Aorta (tissue), 5 donors: ENCODE results near the gene NCOA5. TPM values are rescaled to one million over a fixed set of nuclear protein-coding genes. Genes with fewer than 3 reads are reported as not detected.

ENCODE experiments used
- ATAC-seq: fragments of 200-7000 bp; cut with Tn5 transposase; one replicate; pipeline ENCODE4 v1.9.1; 2022; ENCODE audit warnings: moderate library complexity; ENCODE audit not compliant: low FRiP score
- DNase-seq, 2 donors: peaks; one replicate each; pipeline ENCODE4 v3.0.0-alpha.2; 2020
- H3K27ac ChIP-seq, 2 donors: one replicate each; pipeline ENCODE4 v1.5.1; 2013; ENCODE audit warnings: low read length in 2 of 2, mild to moderate bottlenecking in 2 of 2, moderate library complexity in 2 of 2, control low read depth in 1 of 2, inconsistent platforms in 1 of 2, low read depth in 1 of 2
- H3K27me3 ChIP-seq, 2 donors: one replicate each; pipeline ENCODE4 v1.6.1; 2013; ENCODE audit warnings: control low read depth in 1 of 2, low read length in 1 of 2, mild to moderate bottlenecking in 1 of 2, moderate library complexity in 1 of 2; ENCODE audit not compliant: insufficient read depth in 2 of 2, control insufficient read depth in 1 of 2
- H3K36me3 ChIP-seq, 2 donors: one replicate each; pipeline ENCODE4 v1.6.1; 2013; ENCODE audit warnings: control low read depth in 1 of 2, low read length in 1 of 2, mild to moderate bottlenecking in 1 of 2; ENCODE audit not compliant: insufficient read depth in 2 of 2, control insufficient read depth in 1 of 2
- H3K4me1 ChIP-seq, 2 donors: one replicate each; pipeline ENCODE4 v1.6.1; 2013; ENCODE audit warnings: low read length in 2 of 2, control low read depth in 1 of 2, mild to moderate bottlenecking in 1 of 2, moderate library complexity in 1 of 2; ENCODE audit not compliant: insufficient read depth in 2 of 2, control insufficient read depth in 1 of 2
- H3K4me3 ChIP-seq, 2 donors: one replicate each; pipeline ENCODE4 v1.5.1; 2013; ENCODE audit warnings: low read length in 2 of 2, control low read depth in 1 of 2, mild to moderate bottlenecking in 1 of 2
- H3K9me3 ChIP-seq: one replicate; pipeline ENCODE4 v1.6.1; 2013; ENCODE audit warnings: mild to moderate bottlenecking, low read length; ENCODE audit not compliant: control insufficient read depth
- WGBS, 2 donors: extraction: QIAGEN DNeasy Blood & Tissue Kit; methylation state at CpG; one replicate each; pipeline ENCODE4 v1.1.7; 2013; 5-methylcytosine and 5-hydroxymethylcytosine counted together
- intact Hi-C, 2 donors: fragments of 100-400 bp; cut with DNase I; formaldehyde crosslinking; loops; one replicate each; pipeline versions ENCODE4 v1.14.2 to v1.15.0; 2022
- polyA plus RNA-seq, 2 donors: library from polyadenylated mRNA; stranded (reverse); fragments of 200-250 nt; gene quantifications; one replicate each; pipeline ENCODE4 v1.2.3, GENCODE V29; 2013
- total RNA-seq, 2 donors: library from RNA; stranded (reverse); fragmentation: NEBNext Ultra II Directional; extraction: Animal tissue kit (Norgen Biotek cat#: 25700); gene quantifications; one replicate each; pipeline ENCODE4 v1.2.1, GENCODE V29; 2021
- donor health status: healthy with polysubstance abuse.
- donor health status: Bipolar disorder and iron deficiency.
- donor health status: DM: no; HTN: no; CAD: no.
- donor health status: DM: no; HTN: no; CAD: no.
- donor health status: DM: yes; HTN: yes; CAD: no.

The NCOA5 gene
- total and polyA plus RNA-seq, 4 donors: 8.5 to 23.7 (median 14.5) TPM

DNA sequence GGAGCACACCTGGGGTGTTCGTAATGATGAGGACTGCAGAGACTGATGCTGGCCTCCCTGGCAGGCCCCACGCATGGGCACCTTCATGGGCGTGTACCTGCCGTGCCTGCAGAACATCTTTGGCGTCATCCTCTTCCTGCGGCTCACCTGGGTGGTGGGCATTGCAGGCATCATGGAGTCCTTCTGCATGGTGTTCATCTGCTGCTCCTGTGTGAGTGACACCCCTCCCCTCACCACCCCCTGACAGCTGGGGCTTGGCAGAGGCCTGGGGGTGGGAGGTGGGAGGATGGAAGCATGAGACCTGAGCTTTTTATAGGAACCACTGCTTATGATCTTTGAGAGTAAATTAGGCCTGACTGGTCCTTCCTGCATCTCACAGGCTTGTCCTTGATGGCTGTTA lies 54.0 kb downstream of the NCOA5 start:
- intact Hi-C loops: no loop called here
- peaks cover 2% of the 10 kb centered on the region for H3K9me3 ChIP-seq
- WGBS, 2 donors: 69 to 77% methylated on average over 6 of the region's 6 CpGs
- no peaks in the 10 kb centered on the region for H3K36me3 ChIP-seq
- no peak overlapping the region for H3K27ac ChIP-seq
- no peaks in the 10 kb centered on the region for H3K4me1 ChIP-seq
- H3K27me3 ChIP-seq: no peaks in the 10 kb centered on the region
- ATAC-seq (no peak), DNase-seq (no peak)
- no peak overlapping the region for H3K4me3 ChIP-seq

DNA sequence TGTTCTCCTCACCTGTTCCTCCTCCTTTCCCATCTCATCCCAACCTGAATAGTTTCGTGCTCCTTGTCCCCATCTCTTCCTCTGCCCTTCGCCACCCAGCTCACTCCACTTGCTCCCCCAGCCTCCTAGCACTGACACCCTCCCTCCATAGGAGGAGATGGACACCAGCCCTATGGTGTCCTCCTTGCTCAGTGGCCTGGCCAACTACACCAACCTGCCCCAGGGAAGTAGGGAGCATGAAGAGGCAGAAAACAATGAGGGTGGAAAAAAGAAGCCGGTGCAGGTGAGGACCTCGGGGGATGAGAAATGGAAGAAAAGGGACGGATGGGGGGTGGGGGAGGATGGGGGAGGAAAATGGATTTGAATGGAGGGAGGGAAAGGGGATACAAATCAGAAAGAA lies 54.5 kb downstream of the NCOA5 start:
- intact Hi-C loops: no loop called here
- 55 to 62% methylated on average over 5 of the region's 5 CpGs for WGBS, 2 donors
- no peaks in the 10 kb centered on the region for H3K4me1 ChIP-seq

DNA sequence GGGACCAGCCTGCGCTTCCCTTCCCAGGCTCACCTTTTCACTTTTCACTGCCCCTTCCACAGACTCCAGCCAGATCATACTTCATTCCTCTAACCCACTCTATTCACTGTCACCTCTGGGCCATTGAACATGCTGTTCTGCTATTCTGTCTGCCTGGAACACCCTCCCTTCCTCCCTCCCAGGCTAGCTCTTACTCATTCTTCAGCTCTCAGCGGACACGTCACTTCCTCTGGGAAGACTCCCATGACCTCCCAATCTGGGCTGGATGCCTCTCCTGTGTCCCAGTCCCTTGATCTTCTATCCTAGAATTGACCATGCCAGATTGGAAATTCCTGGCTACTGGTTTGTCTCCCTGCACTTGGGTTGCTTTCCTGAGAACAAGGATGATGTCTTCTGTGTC lies 55.7 kb downstream of the NCOA5 start:
- intact Hi-C loops: no loop called here
- Histone ChIP-seq H3K27me3 (no peaks in the 10 kb centered on the region), H3K9me3 (no peaks in the 10 kb centered on the region), H3K27ac (no peak overlapping the region), H3K4me1 (no peaks in the 10 kb centered on the region), H3K4me3 (no peak overlapping the region), H3K36me3 (no peaks in the 10 kb centered on the region)
- DNase-seq (no peak), ATAC-seq (no peak)
- WGBS, 2 donors: 63 to 73% methylated on average over 3 of the region's 3 CpGs

More for the DNA sequence above, 54.5 kb downstream of the NCOA5 start:
- Histone ChIP-seq H3K27me3 (no peaks in the 10 kb centered on the region), H3K36me3 (no peaks in the 10 kb centered on the region), H3K9me3 (peaks cover 1% of the 10 kb centered on the region), H3K27ac (no peak overlapping the region), H3K4me3 (no peak overlapping the region)
- DNase-seq: no peak
- ATAC-seq: no peak

GRCh38 chr20:46031701-46032254 lies 58.0 kb downstream of the NCOA5 start:
- 1% methylated on average over 50 to 55 of the region's 55 CpGs for WGBS, 2 donors
- Histone ChIP-seq H3K36me3 (no peaks in the 10 kb centered on the region), H3K27me3 (no peaks in the 10 kb centered on the region), H3K9me3 (no peaks in the 10 kb centered on the region), H3K27ac (no peak overlapping the region), H3K4me3 (no peak overlapping the region), H3K4me1 (no peaks in the 10 kb centered on the region)
- intact Hi-C loops: no loop called here
- ATAC-seq (no peak), DNase-seq (no peak)

- no peak overlapping the region for H3K27ac ChIP-seq
- H3K27me3 ChIP-seq: no peaks in the 10 kb centered on the region
- DNase-seq: no peak
- no peaks in the 10 kb centered on the region for H3K9me3 ChIP-seq
- WGBS, 2 donors: 14 to 17% methylated on average over 11 of the region's 11 CpGs
- no peak overlapping the region for H3K4me3 ChIP-seq
- H3K36me3 ChIP-seq: no peaks in the 10 kb centered on the region
- ATAC-seq: no peak
- no peaks in the 10 kb centered on the region for H3K4me1 ChIP-seq
- intact Hi-C loops: no loop called here
These were observed 58.7 kb downstream of the NCOA5 start for GRCh38 chr20:46031014-46031569.

- WGBS, 2 donors: 4 to 9% methylated on average over 45 to 49 of the region's 49 CpGs
- ATAC-seq (no peak), DNase-seq (no peak)
- intact Hi-C loops: no loop called here
- Histone ChIP-seq H3K36me3 (no peaks in the 10 kb centered on the region), H3K4me3 (no peak overlapping the region), H3K27me3 (no peaks in the 10 kb centered on the region), H3K4me1 (no peaks in the 10 kb centered on the region), H3K9me3 (no peaks in the 10 kb centered on the region), H3K27ac (no peak overlapping the region)
These were observed 59.3 kb downstream of the NCOA5 start for GRCh38 chr20:46030284-46031013.

GRCh38 chr20:46028772-46029371 lies 60.9 kb downstream of the NCOA5 start, which contains the start of gene SLC12A5:
TSS of gene SLC12A5 (plus strand) at chr20:46029215. CDS start at chr20:46029345, 130 bp downstream.
- 13 to 17% methylated on average over 44 to 56 of the region's 56 CpGs for WGBS, 2 donors
- intact Hi-C loops: loop anchor here in 1 of 2 donors (10.0 kb wide), 1 partner anchor 146 kb away; no protein-coding TSS in a partner anchor

GRCh38 chr20:46028110-46028509 lies 61.7 kb downstream of the NCOA5 start:
- no peak overlapping the region for H3K4me3 ChIP-seq
- intact Hi-C loops: loop anchor here in 1 of 2 donors (10.0 kb wide), 1 partner anchor 147 kb away; no protein-coding TSS in a partner anchor
- no peaks in the 10 kb centered on the region for H3K9me3 ChIP-seq
- no peak for DNase-seq
- H3K27me3 ChIP-seq: peaks cover 0 to 1% of the 10 kb centered on the region in 2 donors
- whole genome bisulfite sequencing, 2 donors: 48 to 72% methylated on average over 7 of the region's 7 CpGs
- no peaks in the 10 kb centered on the region for H3K36me3 ChIP-seq
- no peak overlapping the region for H3K27ac ChIP-seq
- no peaks in the 10 kb centered on the region for H3K4me1 ChIP-seq
- ATAC-seq: no peak

More at GRCh38 chr20:46028772-46029371, 60.9 kb downstream of the NCOA5 start, which contains the start of gene SLC12A5:
- ATAC-seq (no peak), DNase-seq (no peak)
- H3K4me1 ChIP-seq: no peaks in the 10 kb centered on the region
- no peak within 1 kb of the TSS for H3K27ac ChIP-seq
- H3K27me3 ChIP-seq: peaks cover 0 to 1% of the 10 kb centered on the region in 2 donors
- H3K9me3 ChIP-seq: no peaks in the 10 kb centered on the region
- H3K36me3 ChIP-seq: no peaks in the 10 kb centered on the region
- no peak within 1 kb of the TSS for H3K4me3 ChIP-seq
